AG10803 (cell line): ENCODE measurements around the gene OR5L1.

Source experiments
- DNase-seq: peaks from one replicate; pipeline ENCODE4 v3.0.0; 2010; ENCODE audit warnings: low read depth
- H3K4me3 ChIP-seq: 2 replicates; pipeline ENCODE4 v1.5.1; 2011; ENCODE audit warnings: mild to moderate bottlenecking, low read length, control low read depth
- CTCF ChIP-seq: conservative IDR thresholded peaks from 2 replicates; pipeline ENCODE4 v1.5.1; 2011; ENCODE audit warnings: mild to moderate bottlenecking, low read length, control low read depth, inconsistent platforms

Gene OR5L1

GRCh38 chr11:55826919-55827318, 15.8 kb downstream of the OR5L1 start, which contains the start of gene OR5L2:
OR5L2 (plus strand) TSS chr11:55827219; CDS start chr11:55827219, 0 bp downstream.
- TF ChIP-seq CTCF = no peak
- H3K4me3 ChIP-seq = no peak within 1 kb of the TSS
- DNase-seq = no peak

GRCh38 chr11:55838452-55838851, 27.3 kb downstream of the OR5L1 start, which contains the start of gene OR5D16:
OR5D16 (plus strand) TSS chr11:55838752; CDS start chr11:55838752, 0 bp downstream.
- H3K4me3 ChIP-seq = no peak within 1 kb of the TSS
- no peak for DNase-seq
- TF ChIP-seq CTCF = no peak

DNA sequence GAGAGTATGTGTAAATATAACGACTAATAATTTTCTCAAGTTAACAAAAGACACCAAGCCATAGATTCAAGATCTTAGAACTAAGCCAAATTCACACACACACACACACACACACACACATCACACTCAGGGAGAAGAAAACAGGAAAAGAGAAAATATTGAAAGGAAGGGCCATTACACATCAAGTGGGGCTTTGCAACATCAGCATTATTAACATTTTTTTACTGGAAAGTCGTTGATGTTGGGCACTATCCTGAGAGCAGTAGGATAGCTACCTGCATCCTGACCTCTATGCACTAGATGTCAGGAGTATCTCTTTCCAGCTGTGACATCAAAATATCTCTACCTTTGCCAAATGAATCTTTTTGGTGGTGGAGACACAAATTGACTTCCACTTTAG, 36.3 kb downstream of the OR5L1 start:
- no peak for TF ChIP-seq CTCF
- DNase-seq = no peak
- H3K4me3 ChIP-seq = no peak overlapping the region

GRCh38 chr11:55849037-55849436, 37.9 kb downstream of the OR5L1 start:
- DNase-seq = no peak
- no peak for TF ChIP-seq CTCF
- H3K4me3 ChIP-seq = no peak overlapping the region

GRCh38 chr11:55852141-55852540, 41.0 kb downstream of the OR5L1 start:
- TF ChIP-seq CTCF = no peak
- DNase-seq = no peak
- no peak overlapping the region for H3K4me3 ChIP-seq

DNA sequence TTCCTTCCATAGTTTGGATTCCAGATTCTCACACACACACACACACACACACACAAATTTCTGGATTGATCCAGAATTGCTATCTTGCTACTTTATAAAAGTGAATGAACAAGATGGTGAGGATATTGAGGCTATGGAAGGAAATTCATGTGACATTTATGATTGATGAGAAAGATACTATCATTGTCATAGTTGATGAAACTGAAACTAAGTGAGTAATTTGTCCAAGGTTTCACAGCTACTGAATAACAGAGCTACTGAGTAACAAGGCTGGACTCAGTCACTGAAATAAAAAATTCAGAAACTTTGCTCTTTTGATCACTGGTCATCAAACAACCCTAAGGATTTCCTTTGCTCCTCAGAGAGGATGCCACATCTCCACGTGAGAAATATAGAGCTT, 43.5 kb downstream of the OR5L1 start:
- no peak for DNase-seq
- TF ChIP-seq CTCF = no peak
- H3K4me3 ChIP-seq = no peak overlapping the region
